Smooth muscle cell (in vitro differentiated cells): ENCODE measurements around the gene SYT12. TPM values are rescaled to one million over a fixed set of nuclear protein-coding genes. Genes with fewer than 3 reads are reported as not detected.

Source experiments
- DNase-seq: peaks from one replicate; lab custom pipeline; 2025; ENCODE audit not compliant: unreplicated experiment; lab: John Stamatoyannopoulos, UW
- H2AFZ ChIP-seq: fragments of 200-600 bp; sonication (generic); 2 replicates; pipeline ENCODE4 v1.6.0; 2016; ENCODE audit warnings: antibody characterized with exemption, low read depth, mild to moderate bottlenecking
- H3F3A ChIP-seq: fragments of 200-600 bp; sonication (generic); 2 replicates; pipeline ENCODE4 v1.6.0; 2017; ENCODE audit warnings: antibody characterized with exemption, low read depth
- H3K27ac ChIP-seq: fragments of 200-600 bp; sonication (generic); 2 replicates; pipeline ENCODE4 v1.5.1; 2016; ENCODE audit warnings: low read depth, mild to moderate bottlenecking
- H3K27me3 ChIP-seq: fragments of 200-600 bp; sonication (generic); 2 replicates; pipeline ENCODE4 v1.6.1; 2016; ENCODE audit warnings: low read depth, mild to moderate bottlenecking
- H3K36me3 ChIP-seq: fragments of 200-600 bp; sonication (generic); 2 replicates; pipeline ENCODE4 v1.5.1; 2016; ENCODE audit warnings: low read depth
- H3K4me1 ChIP-seq: fragments of 200-600 bp; sonication (generic); 2 replicates; pipeline ENCODE4 v1.5.1; 2016; ENCODE audit warnings: low read depth
- H3K4me2 ChIP-seq: fragments of 200-600 bp; sonication (generic); 2 replicates; pipeline ENCODE4 v1.6.0; 2016; ENCODE audit warnings: mild to moderate bottlenecking
- H3K4me3 ChIP-seq: fragments of 200-600 bp; sonication (generic); 2 replicates; pipeline ENCODE4 v1.5.1; 2016; ENCODE audit warnings: mild to moderate bottlenecking
- H3K79me2 ChIP-seq: fragments of 200-600 bp; sonication (generic); 2 replicates; pipeline ENCODE4 v1.6.0; 2016; ENCODE audit warnings: low read depth, mild to moderate bottlenecking
- H3K9ac ChIP-seq: fragments of 200-600 bp; sonication (generic); 2 replicates; pipeline ENCODE4 v1.6.0; 2016; ENCODE audit warnings: low read depth
- H3K9me3 ChIP-seq: fragments of 200-600 bp; sonication (generic); replicated peaks from 2 replicates; pipeline ENCODE4 v1.5.1; 2016; ENCODE audit warnings: low read depth
- H4K20me1 ChIP-seq: fragments of 200-600 bp; sonication (generic); 2 replicates; pipeline ENCODE4 v1.6.0; 2016; ENCODE audit warnings: low read depth
- WGBS: methylation state at CpG from one replicate; pipeline ENCODE4 v1.1.7; 2016; ENCODE audit warnings: low lambda C conversion rate; 5-methylcytosine and 5-hydroxymethylcytosine counted together
- polyA plus RNA-seq: library from polyadenylated mRNA; unstranded; fragments of >200 nt; fragmentation: Nextera tagmentation; extraction: Ambion mirVana; gene quantifications from 2 replicates; pipeline ENCODE4 v1.2.1, GENCODE V29; 2016
- total RNA-seq: library from RNA; depleted of rRNA; stranded (reverse); fragments of >200 nt; gene quantifications from 2 replicates; pipeline ENCODE4 v1.2.3, GENCODE V29; 2014
- TF ChIP-seq, protein P1 (sequence below): fragments of 200-600 bp; sonication (generic); IDR thresholded peaks from 2 replicates; pipeline ENCODE4 v1.5.1; 2017; ENCODE audit warnings: borderline replicate concordance, mild to moderate bottlenecking, antibody characterized with exemption; ENCODE audit not compliant: insufficient read depth, poor library complexity, severe bottlenecking

SYT12 gene
- total and polyA plus RNA-seq, 2 experiments from 2014 or later: 2.1 to 3.4 TPM

DNA sequence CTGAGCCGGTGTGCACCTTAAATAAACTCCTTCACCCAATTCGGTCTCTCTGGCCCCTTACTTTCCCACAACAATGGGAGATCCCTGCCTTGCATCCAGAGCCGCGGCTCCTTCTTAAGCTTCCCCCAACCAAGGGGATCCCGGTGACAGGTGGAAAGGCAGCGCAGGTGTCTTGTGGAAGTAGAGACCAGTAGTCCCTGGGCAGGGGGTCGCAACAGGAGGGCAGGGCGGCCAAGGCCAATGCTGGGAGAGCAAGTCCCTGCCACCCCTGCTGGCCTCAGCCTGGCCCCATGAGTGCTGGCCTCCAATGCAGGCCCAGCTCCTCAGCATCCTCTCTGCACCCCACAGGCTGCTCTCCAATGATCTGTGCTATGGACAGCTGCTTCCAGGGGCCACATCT, 7.9 kb upstream of the SYT12 start:
- H3K9me3 ChIP-seq: no peaks in the 10 kb centered on the region
- DNase-seq: no peak
- H3K36me3 ChIP-seq: no peaks in the 10 kb centered on the region
- H3K9ac ChIP-seq: no peak overlapping the region
- no peaks in the 10 kb centered on the region for H3K27me3 ChIP-seq
- H3K4me3 ChIP-seq: no peak overlapping the region
- no peaks in the 10 kb centered on the region for H3F3A ChIP-seq
- H3K27ac ChIP-seq: no peak overlapping the region
- no peak overlapping the region for H3K4me2 ChIP-seq
- H2AFZ ChIP-seq: no peak overlapping the region
- H4K20me1 ChIP-seq: no peaks in the 10 kb centered on the region
- no peaks in the 10 kb centered on the region for H3K4me1 ChIP-seq
- 96% methylated on average over 8 of the region's 8 CpGs for WGBS
- no peaks in the 10 kb centered on the region for H3K79me2 ChIP-seq
- TF ChIP-seq, protein P1, sequence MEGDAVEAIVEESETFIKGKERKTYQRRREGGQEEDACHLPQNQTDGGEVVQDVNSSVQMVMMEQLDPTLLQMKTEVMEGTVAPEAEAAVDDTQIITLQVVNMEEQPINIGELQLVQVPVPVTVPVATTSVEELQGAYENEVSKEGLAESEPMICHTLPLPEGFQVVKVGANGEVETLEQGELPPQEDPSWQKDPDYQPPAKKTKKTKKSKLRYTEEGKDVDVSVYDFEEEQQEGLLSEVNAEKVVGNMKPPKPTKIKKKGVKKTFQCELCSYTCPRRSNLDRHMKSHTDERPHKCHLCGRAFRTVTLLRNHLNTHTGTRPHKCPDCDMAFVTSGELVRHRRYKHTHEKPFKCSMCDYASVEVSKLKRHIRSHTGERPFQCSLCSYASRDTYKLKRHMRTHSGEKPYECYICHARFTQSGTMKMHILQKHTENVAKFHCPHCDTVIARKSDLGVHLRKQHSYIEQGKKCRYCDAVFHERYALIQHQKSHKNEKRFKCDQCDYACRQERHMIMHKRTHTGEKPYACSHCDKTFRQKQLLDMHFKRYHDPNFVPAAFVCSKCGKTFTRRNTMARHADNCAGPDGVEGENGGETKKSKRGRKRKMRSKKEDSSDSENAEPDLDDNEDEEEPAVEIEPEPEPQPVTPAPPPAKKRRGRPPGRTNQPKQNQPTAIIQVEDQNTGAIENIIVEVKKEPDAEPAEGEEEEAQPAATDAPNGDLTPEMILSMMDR: no peak

DNA sequence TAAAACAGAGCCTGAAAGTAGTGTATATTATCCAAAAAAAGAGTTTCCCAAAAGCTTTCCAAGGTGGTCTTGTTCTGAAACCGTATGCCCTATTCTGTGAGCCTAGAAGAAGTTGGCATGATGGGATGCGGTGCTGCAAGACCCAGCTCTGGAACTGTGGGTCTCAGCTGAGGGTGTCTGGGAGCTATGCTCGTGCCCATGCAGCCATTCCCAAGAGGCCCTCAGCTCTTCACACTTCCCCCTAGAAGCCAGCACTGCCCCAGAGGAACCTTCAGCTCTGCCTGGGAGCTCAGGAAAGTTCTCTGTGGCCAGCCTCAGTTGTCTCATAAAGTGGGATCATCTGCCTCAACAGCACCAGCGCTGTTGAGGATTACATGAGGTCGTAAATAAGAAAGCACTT, 6.4 kb upstream of the SYT12 start:
- TF ChIP-seq, protein P1: no peak

DNA sequence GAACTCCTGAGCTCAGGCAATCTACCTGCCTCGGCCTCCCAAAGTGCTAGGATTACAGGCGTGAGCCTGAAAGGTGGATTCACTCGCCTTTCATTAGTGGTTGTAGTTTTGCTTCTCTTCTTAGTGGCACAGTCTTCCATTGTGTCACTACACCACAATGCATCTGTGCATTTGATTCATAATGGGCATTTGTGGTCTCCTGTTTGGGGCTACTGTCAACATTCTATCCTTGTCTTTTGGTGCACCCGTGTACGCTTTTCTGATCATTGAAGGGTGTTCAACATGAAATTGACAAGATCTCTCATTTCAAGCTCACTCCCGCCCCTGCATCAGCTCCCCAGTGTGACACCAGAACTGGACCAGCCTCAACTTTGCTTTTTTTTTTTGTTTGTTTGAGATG, 2.0 kb upstream of the SYT12 start:
- Histone ChIP-seq H3K4me3 (no peak overlapping the region), H3K4me2 (no peak overlapping the region), H2AFZ (no peak overlapping the region), H3K27me3 (peaks cover 12% of the 10 kb centered on the region), H3K4me1 (peaks cover 3% of the 10 kb centered on the region), H3K36me3 (no peaks in the 10 kb centered on the region), H3K27ac (no peak overlapping the region), H3F3A (no peaks in the 10 kb centered on the region), H4K20me1 (no peaks in the 10 kb centered on the region), H3K79me2 (no peaks in the 10 kb centered on the region), H3K9me3 (no peaks in the 10 kb centered on the region), H3K9ac (no peak overlapping the region)
- WGBS: 97% methylated on average over 6 of the region's 6 CpGs
- DNase-seq: no peak
- TF ChIP-seq, protein P1: no peak

More for the DNA sequence above, 6.4 kb upstream of the SYT12 start:
- Histone ChIP-seq H3K4me3 (no peak overlapping the region), H3K9ac (no peak overlapping the region), H3F3A (no peaks in the 10 kb centered on the region), H3K4me1 (no peaks in the 10 kb centered on the region), H3K79me2 (no peaks in the 10 kb centered on the region), H3K4me2 (no peak overlapping the region), H3K27ac (no peak overlapping the region), H2AFZ (no peak overlapping the region), H3K36me3 (no peaks in the 10 kb centered on the region), H3K9me3 (no peaks in the 10 kb centered on the region), H4K20me1 (no peaks in the 10 kb centered on the region), H3K27me3 (no peaks in the 10 kb centered on the region)
- no peak for DNase-seq
- WGBS: 88% methylated on average over 5 of the region's 5 CpGs

DNA sequence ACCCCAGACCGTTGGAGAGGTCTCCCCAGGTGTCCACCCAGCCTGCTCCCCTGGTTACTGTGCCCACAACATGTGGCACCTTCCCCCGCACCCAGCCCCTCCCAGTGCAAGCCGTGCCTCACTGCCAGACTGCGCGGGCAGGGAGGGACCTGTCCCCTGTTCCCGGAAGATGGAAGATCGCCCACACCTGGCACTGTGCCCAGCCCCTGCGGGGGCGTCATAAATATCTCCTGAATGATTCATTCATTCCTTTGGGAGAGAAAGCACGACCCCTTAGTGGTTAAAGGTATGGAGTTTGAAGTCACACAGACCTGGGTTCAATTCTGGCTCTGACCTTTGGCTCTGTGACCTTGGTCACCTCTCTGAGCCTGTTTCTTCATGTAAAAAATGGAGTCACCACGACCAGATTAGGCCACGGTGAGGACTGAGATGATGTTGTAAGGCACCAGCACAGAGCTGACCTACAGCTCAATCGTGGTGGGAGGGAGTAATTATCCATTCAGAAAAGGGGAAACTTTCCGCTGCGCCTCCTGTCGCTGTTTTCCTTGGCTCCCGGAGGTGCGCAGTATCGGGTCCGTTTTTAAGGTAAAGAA, 497 bp upstream of the SYT12 start:
- H3K27ac ChIP-seq: no peak overlapping the region
- H3K36me3 ChIP-seq: no peaks in the 10 kb centered on the region
- no peak for DNase-seq
- H3K79me2 ChIP-seq: no peaks in the 10 kb centered on the region
- H3K9ac ChIP-seq: no peak overlapping the region
- 27% methylated on average over 19 of the region's 20 CpGs for WGBS
- H3K9me3 ChIP-seq: no peaks in the 10 kb centered on the region
- no peaks in the 10 kb centered on the region for H3F3A ChIP-seq
- no peak overlapping the region for H2AFZ ChIP-seq
- no peaks in the 10 kb centered on the region for H4K20me1 ChIP-seq
- peak overlapping the region; percentile 93 for H3K4me2 ChIP-seq
- peaks cover 12% of the 10 kb centered on the region for H3K27me3 ChIP-seq
- H3K4me3 ChIP-seq: peak overlapping the region; percentile 47
- TF ChIP-seq, protein P1: no peak
- peaks cover 3% of the 10 kb centered on the region for H3K4me1 ChIP-seq
